DMS 273 treated with DMSO at 0.1 percent for 48 hours (cell line): Measurements from ENCODE around the gene DYNLT5.
"Not testable (repeated sequence)": the region's sequence is repeated elsewhere in the genome, so short reads cannot be mapped to it uniquely, and the experiment has no call there.

Experiments
- DNase-seq: peaks from one replicate; lab custom pipeline; 2025; lab: John Stamatoyannopoulos, UW

Gene DYNLT5

GRCh38 chr1:66788231-66788939 is 36.1 kb downstream of the DYNLT5 start:
- DNase-seq, result no peak

GRCh38 chr1:66791621-66792610 is 39.7 kb downstream of the DYNLT5 start:
- no peak for DNase-seq

- not testable (repeated sequence) for DNase-seq
Measured at GRCh38 chr1:66795839-66796238, 43.6 kb downstream of the DYNLT5 start.

GRCh38 chr1:66809245-66809644 is 57.0 kb downstream of the DYNLT5 start:
- DNase-seq, result no peak

GRCh38 chr1:66809736-66810326 is 57.6 kb downstream of the DYNLT5 start:
- DNase-seq, result no peak

- no peak for DNase-seq
Measured at GRCh38 chr1:66824771-66825170, 72.5 kb downstream of the DYNLT5 start.
